ENCODE measurements around the gene VAMP4.
"Not testable (repeated sequence)": the region's sequence is repeated elsewhere in the genome, so short reads cannot be mapped to it uniquely, and the experiment has no call there.

The VAMP4 gene

GRCh38 chr1:171699531-171699930 is 42.3 kb downstream of the VAMP4 start:
- no peak for DNase-seq (ENCODE audit: low read depth in 2 of 2)

- not testable (repeated sequence) for DNase-seq (ENCODE audit: low read depth in 2 of 2)
Measured at GRCh38 chr1:171695772-171696171, 46.1 kb downstream of the VAMP4 start.

- not testable (repeated sequence) for DNase-seq (ENCODE audit: low read depth in 2 of 2)
Measured at GRCh38 chr1:171693541-171693940, 48.3 kb downstream of the VAMP4 start.

GRCh38 chr1:171683870-171684269 is 58.0 kb downstream of the VAMP4 start:
- no peak for DNase-seq (ENCODE audit: low read depth in 2 of 2)

GRCh38 chr1:171680339-171680738 is 61.5 kb downstream of the VAMP4 start:
- DNase-seq (ENCODE audit: low read depth in 2 of 2), result no peak

- DNase-seq (ENCODE audit: low read depth in 2 of 2), result no peak
Measured at GRCh38 chr1:171676823-171677222, 65.0 kb downstream of the VAMP4 start.

- no peak for DNase-seq (ENCODE audit: low read depth in 2 of 2)
Measured at GRCh38 chr1:171674431-171675405, 67.1 kb downstream of the VAMP4 start.

- no peak for DNase-seq (ENCODE audit: low read depth in 2 of 2)
Measured at GRCh38 chr1:171670739-171671138, 71.1 kb downstream of the VAMP4 start.

- DNase-seq (ENCODE audit: low read depth in 2 of 2), result no peak
Measured at GRCh38 chr1:171668372-171668771, 73.5 kb downstream of the VAMP4 start.

GRCh38 chr1:171666114-171666769 is 75.6 kb downstream of the VAMP4 start:
- DNase-seq (ENCODE audit: low read depth in 2 of 2), result no peak

GRCh38 chr1:171664976-171665375 is 76.9 kb downstream of the VAMP4 start:
- DNase-seq (ENCODE audit: low read depth in 2 of 2), result no peak

GRCh38 chr1:171663854-171664575 is 77.8 kb downstream of the VAMP4 start:
- no peak for DNase-seq (ENCODE audit: low read depth in 2 of 2)

- DNase-seq (ENCODE audit: low read depth in 2 of 2), result no peak
Measured at GRCh38 chr1:171663036-171663853, 78.6 kb downstream of the VAMP4 start.

- no peak for DNase-seq (ENCODE audit: low read depth in 2 of 2)
Measured at GRCh38 chr1:171661076-171661650, 80.7 kb downstream of the VAMP4 start.

- not testable (repeated sequence) for DNase-seq (ENCODE audit: low read depth in 2 of 2)
Measured at GRCh38 chr1:171656206-171656605, 85.7 kb downstream of the VAMP4 start.

- DNase-seq (ENCODE audit: low read depth in 2 of 2), result no peak
Measured at GRCh38 chr1:171655746-171656116, 86.1 kb downstream of the VAMP4 start.

GRCh38 chr1:171654942-171655745 is 86.7 kb downstream of the VAMP4 start:
- peak; percentile 18 to 24 for DNase-seq (ENCODE audit: low read depth in 2 of 2)

- no peak for DNase-seq (ENCODE audit: low read depth in 2 of 2)
Measured at GRCh38 chr1:171654201-171654941, 87.5 kb downstream of the VAMP4 start.

GRCh38 chr1:171653796-171654195 is 88.1 kb downstream of the VAMP4 start:
- no peak for DNase-seq (ENCODE audit: low read depth in 2 of 2)

Measured in stimulated activated CD8-positive, alpha-beta memory T cell treated with anti-CD3 and anti-CD28 coated beads, Interleukin-7, amount 100 ng/mL, for 4 hours (primary cell).